ENCODE measurements around the gene KIF18A.
"Not testable (repeated sequence)": the region's sequence is repeated elsewhere in the genome, so short reads cannot be mapped to it uniquely, and the experiment has no call there.

The KIF18A gene

GRCh38 chr11:28106353-28107043, 1.5 kb downstream of the KIF18A start:
- DNase-seq (ENCODE audit: low read depth in 3 of 3) = no peak

GRCh38 chr11:28105869-28106268, 2.1 kb downstream of the KIF18A start:
- DNase-seq (ENCODE audit: low read depth in 3 of 3) = no peak

DNA sequence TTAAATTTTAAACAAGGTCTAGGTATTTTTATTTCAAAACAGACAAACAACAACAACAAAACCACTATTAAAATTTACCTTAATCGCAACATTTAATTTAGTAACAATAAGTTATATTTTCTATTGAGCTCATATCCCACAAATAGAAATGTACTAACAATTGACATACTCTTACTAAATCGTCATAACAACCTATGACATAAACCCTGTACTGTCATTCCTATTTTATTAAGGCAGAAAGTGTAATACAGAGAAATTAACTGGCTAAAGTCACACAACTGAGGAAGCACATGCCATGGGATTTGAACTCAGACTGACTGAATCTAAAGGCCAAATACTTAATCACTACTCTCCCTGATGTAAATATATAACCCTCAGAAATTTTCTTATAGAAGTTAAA, 3.0 kb downstream of the KIF18A start:
- DNase-seq (ENCODE audit: low read depth in 3 of 3) = no peak

- no peak for DNase-seq (ENCODE audit: low read depth in 3 of 3)
These were observed 3.5 kb downstream of the KIF18A start for GRCh38 chr11:28104425-28104824.

- DNase-seq (ENCODE audit: low read depth in 3 of 3) = not testable (repeated sequence)
These were observed 5.7 kb downstream of the KIF18A start for GRCh38 chr11:28102300-28102699.

GRCh38 chr11:28100665-28101064, 7.3 kb downstream of the KIF18A start:
- no peak for DNase-seq (ENCODE audit: low read depth in 3 of 3)

- DNase-seq (ENCODE audit: low read depth in 3 of 3) = no peak
These were observed 8.2 kb downstream of the KIF18A start for GRCh38 chr11:28099715-28100114.

DNA sequence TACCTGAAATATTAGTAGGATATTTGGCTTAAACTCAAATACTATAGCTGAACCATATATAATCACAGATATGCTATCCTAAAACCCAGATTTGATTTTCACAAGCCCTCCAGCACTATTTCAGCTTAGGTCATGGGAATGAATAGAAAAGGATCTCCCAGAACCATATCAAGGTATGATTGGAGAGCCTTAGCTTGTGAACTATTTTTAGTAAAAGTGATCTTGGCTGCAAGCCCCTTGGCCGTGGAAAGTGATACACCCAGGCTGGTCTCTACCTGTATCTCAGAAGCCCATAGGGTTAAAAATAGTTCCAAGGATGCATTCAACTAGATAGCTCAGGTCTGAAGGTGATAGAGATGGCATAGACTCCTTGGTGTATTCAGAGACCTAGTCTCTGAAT, 9.7 kb downstream of the KIF18A start:
- no peak for DNase-seq (ENCODE audit: low read depth in 3 of 3)

GRCh38 chr11:28092786-28093185, 15.2 kb downstream of the KIF18A start:
- no peak for DNase-seq (ENCODE audit: low read depth in 3 of 3)

DNA sequence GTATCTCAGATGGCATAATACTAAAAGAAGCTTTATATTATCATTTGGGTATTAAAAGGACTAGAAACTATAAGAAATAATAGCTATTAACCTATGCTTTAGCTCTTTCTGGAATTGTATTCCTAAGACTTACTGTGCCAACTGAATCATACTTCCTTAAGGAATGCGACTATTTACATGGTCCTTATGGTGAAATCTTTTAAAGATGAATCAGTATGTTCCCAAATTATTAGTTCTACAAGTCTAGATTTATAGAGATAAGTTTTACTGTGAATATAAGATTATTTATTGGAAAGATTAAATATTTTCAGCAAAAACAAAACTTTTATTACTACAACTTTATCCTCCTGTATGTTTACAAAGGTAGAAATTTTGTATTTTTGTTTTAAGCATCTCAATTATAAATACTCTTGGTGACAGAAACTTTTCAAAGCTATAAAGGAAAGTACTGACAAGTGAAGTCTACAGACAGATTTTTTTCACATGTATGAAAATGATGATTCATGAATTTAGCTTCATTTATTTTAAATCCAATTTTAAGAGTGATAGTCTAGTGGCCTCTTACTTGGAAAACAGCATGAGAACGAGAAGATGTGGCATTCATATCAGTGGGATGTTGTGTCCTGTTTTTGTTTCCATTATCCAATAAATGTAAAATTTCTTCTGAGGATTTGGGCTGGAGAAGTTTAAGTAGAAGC, 17.8 kb downstream of the KIF18A start:
- DNase-seq (ENCODE audit: low read depth in 3 of 3) = no peak

DNA sequence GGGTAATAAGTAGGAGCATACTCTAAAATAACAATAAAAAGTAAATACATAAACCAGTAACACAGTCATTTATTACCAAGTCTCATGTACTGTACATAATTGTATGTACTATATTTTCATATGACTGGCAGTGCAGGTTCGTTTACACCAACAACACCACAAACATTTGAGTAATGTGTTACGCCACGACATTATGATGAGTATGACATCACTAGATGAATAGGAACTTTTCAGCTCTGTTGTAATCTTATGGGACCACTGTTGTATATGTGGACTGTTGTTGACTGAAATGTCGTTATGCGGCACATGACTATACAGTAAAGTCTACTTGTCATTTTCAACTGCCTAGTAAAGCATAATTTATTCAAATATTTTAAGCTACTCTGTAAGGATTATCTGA, 18.6 kb downstream of the KIF18A start:
- no peak for DNase-seq (ENCODE audit: low read depth in 3 of 3)

DNA sequence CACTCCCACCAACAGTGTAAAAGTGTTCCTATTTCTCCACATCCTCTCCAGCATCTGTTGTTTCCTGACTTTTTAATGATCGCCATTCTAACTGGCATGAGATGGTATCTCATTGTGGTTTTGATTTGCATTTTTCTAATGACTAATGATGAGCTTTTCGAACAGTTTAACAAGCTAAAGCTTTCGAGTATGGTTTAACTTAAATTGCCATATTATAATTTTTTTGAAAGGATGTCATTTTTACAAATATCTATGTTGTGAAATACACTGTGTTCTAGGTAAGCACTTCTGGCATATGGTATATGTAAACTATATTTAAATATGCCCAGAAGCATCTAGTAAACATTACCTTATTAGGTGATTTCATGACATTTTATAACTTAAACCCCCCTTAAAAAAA, 20.3 kb downstream of the KIF18A start:
- not testable (repeated sequence) for DNase-seq (ENCODE audit: low read depth in 3 of 3)

GRCh38 chr11:28087192-28087591, 20.8 kb downstream of the KIF18A start:
- DNase-seq (ENCODE audit: low read depth in 3 of 3) = not testable (repeated sequence)

DNA sequence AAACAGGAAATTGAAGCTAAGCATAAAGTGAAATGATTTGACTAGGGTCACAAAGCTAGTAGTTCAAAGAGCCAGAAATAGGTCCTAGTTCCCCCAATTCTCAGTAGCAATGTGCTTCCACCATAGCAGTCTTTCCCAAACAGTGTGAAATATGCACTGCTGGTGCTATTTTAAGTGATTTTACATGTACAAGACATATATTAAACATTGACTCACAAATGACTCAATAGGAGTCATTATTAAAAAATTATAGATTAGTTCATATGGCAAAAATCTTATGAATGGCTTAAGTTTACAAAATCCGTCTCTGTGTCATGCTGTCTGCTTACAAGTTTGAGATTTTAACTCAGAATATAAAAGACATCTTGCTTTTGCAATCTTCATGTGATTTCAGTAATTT, 21.4 kb downstream of the KIF18A start:
- no peak for DNase-seq (ENCODE audit: low read depth in 3 of 3)

DNA sequence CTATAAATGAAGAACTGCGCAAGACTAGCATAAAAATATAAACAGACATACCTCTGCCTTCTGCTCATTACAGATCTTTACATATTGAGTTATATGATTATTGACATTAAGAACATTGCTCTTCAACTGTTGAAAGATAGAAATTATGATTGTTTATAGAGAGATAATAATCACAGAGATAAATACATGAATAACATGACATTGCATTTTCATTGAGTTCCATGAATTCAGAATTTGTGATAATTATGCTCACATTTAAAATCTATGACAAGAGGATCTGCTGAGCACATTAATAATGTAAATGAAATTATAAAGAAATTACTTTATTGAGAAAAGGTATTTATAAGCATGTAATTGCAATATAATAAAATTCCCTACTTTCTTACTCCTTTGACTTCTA, 24.8 kb downstream of the KIF18A start:
- no peak for DNase-seq (ENCODE audit: low read depth in 3 of 3)

DNA sequence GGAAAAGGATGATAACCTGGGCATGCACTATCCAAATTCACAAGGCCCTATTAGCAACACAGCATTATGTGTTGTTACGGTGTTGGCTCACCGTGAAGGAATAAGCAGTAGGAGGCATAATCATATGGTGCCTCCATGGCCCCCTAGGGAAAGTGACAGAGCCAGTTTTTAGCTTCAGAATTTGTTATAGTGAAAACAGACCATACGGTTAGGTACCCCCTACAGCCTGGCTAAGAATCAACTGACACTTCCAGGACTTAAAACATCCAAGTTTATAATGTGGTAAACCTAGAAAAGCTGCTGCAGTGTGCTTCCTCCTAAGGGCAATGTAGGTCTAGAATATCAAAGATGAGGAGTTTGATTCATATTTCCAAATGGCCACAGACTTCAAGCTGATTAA, 30.4 kb downstream of the KIF18A start:
- DNase-seq (ENCODE audit: low read depth in 3 of 3) = no peak

- no peak for DNase-seq (ENCODE audit: low read depth in 3 of 3)
These were observed 35.6 kb downstream of the KIF18A start for GRCh38 chr11:28072321-28072720.

- DNase-seq (ENCODE audit: low read depth in 3 of 3) = no peak
These were observed 36.7 kb downstream of the KIF18A start for GRCh38 chr11:28071305-28071704.

GRCh38 chr11:28058333-28058732, 49.6 kb downstream of the KIF18A start:
- no peak for DNase-seq (ENCODE audit: low read depth in 3 of 3)

DNA sequence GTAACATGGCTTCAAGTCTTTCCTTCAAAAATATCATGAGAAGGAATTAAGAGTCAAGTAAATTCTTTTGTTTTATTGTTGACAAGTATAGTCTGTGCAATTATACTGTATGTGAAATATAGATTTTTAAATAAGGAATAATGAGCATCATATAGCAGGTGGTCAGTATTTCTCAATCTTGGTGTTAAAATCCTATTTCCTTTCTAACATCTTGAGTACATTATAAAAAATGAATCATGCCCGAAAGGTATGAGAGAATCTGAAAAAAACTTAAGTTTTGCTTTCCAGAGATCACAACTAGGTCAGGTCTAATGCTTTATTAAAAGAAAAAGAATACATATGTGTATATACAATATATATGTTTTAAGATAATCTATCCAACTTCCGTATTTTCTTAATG, 53.1 kb downstream of the KIF18A start:
- DNase-seq (ENCODE audit: low read depth in 3 of 3) = no peak

DNA sequence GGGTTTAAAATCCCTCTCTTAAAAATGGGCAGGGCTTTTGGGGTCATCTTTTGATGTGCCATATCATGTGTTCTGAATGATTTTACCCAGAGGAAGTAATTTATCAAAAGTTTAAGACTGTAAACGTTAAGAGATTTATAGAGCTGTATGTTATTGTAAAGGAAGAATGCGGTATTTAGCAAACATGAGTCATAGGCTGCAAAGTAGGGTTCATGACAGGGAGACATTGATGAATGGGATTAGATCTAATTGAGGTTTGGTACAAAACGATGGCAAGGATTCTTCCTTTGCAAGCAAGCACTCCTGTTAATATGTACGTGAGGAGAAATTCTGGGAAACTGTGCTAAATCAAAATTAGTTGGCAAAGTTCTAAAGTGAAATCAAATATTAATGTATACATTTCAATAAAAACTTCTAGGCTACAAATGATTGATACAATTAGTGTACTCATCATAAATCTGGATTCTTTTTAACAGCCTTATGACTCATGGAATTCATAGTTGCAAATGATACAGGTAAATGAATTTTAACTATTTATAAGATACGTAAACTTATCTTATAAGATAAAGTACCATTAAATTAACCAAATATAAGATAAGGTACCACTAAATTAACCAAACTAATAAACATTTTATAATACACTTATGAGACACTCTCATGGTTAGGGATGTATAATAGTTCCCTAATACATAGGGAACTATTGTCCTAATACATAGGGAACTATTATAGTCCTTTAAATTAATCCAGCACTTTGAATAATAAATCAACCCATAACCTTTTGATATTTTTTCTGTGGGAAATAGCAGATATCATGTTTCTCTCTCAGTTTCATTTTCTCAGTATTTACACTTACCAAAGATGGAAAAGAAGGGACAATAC, 58.4 kb downstream of the KIF18A start:
- no peak for DNase-seq (ENCODE audit: low read depth in 3 of 3)

DNA sequence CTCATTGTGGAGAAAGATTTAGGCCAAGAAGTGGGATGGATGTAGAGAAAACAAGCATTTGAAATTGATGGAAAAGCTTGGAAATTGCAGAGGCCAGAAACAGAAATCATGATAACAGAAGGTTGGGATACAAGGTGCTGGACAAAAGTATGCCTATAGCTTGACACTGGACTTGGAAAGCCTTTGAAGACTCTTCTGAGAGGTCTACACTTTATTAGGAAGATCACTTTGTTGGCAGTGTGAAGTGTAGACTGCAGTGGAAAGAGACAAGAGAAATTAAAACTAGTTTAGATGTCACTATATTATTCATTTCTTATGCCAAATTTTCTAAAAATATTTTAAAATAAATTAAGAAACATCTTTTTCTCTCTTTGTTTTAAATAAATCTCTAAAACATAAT, 59.1 kb downstream of the KIF18A start:
- DNase-seq (ENCODE audit: low read depth in 3 of 3) = no peak
